ENCODE data around the gene AMER3.

The AMER3 gene

GRCh38 chr2:130749078-130749477, 6.3 kb upstream of the AMER3 start:
- no peaks in the 10 kb centered on the region for H3K4me1 ChIP-seq (ENCODE audit: control insufficient read depth, insufficient read depth, low read length, poor library complexity, severe bottlenecking)
- no peaks in the 10 kb centered on the region for H3K36me3 ChIP-seq (ENCODE audit: control insufficient read depth, insufficient read depth, low read length)
- DNase-seq = no peak
- no peaks in the 10 kb centered on the region for H3K27me3 ChIP-seq (replicated peaks; ENCODE audit: control insufficient read depth, insufficient read depth, low read length, poor library complexity, severe bottlenecking)
- H3K27ac ChIP-seq (ENCODE audit: insufficient read depth, low read length, poor library complexity, severe bottlenecking) = no peak overlapping the region
- no peak overlapping the region for H3K4me3 ChIP-seq (ENCODE audit: insufficient read depth, low read depth, low read length, poor library complexity, severe bottlenecking)
- no peaks in the 10 kb centered on the region for H3K9me3 ChIP-seq (ENCODE audit: control insufficient read depth, low read length)

- no peak overlapping the region for H3K4me3 ChIP-seq (ENCODE audit: insufficient read depth, low read depth, low read length, poor library complexity, severe bottlenecking)
- H3K9me3 ChIP-seq (ENCODE audit: control insufficient read depth, low read length) = no peaks in the 10 kb centered on the region
- H3K27me3 ChIP-seq (replicated peaks; ENCODE audit: control insufficient read depth, insufficient read depth, low read length, poor library complexity, severe bottlenecking) = no peaks in the 10 kb centered on the region
- no peaks in the 10 kb centered on the region for H3K4me1 ChIP-seq (ENCODE audit: control insufficient read depth, insufficient read depth, low read length, poor library complexity, severe bottlenecking)
- H3K27ac ChIP-seq (ENCODE audit: insufficient read depth, low read length, poor library complexity, severe bottlenecking) = no peak overlapping the region
- H3K36me3 ChIP-seq (ENCODE audit: control insufficient read depth, insufficient read depth, low read length) = no peaks in the 10 kb centered on the region
- no peak for DNase-seq
Measured at GRCh38 chr2:130749641-130750040, 5.7 kb upstream of the AMER3 start.

DNA sequence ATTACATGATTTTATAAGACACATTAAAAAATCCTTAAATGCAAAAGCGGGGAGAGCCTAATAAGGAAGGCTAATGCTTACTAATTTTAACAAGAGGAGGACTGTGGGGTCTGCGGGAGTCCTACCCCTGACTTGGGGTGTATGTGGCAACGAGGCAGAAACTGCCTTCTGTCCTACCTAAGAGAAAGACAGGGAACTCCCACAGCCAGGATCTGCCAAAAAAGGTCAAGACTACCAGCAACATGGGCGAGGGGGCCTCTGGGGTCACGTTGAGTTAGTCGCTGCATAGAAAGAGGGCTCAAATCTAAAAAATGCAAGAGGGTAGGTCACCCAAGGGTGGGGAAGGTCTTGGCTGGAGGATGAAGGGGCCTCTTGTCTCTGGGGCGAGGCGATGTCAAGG, 529 bp upstream of the AMER3 start:
- no peak for DNase-seq
- Histone ChIP-seq H3K4me3 (ENCODE audit: insufficient read depth, low read depth, low read length, poor library complexity, severe bottlenecking) (no peak overlapping the region), H3K27ac (ENCODE audit: insufficient read depth, low read length, poor library complexity, severe bottlenecking) (no peak overlapping the region), H3K27me3 (replicated peaks; ENCODE audit: control insufficient read depth, insufficient read depth, low read length, poor library complexity, severe bottlenecking) (peaks cover 21% of the 10 kb centered on the region), H3K9me3 (ENCODE audit: control insufficient read depth, low read length) (no peaks in the 10 kb centered on the region), H3K36me3 (ENCODE audit: control insufficient read depth, insufficient read depth, low read length) (no peaks in the 10 kb centered on the region), H3K4me1 (ENCODE audit: control insufficient read depth, insufficient read depth, low read length, poor library complexity, severe bottlenecking) (peaks cover 3% of the 10 kb centered on the region)

GRCh38 chr2:130756053-130756873, 923 bp downstream of the AMER3 start:
- H3K27me3 ChIP-seq (replicated peaks; ENCODE audit: control insufficient read depth, insufficient read depth, low read length, poor library complexity, severe bottlenecking) = peaks cover 21% of the 10 kb centered on the region
- no peak overlapping the region for H3K27ac ChIP-seq (ENCODE audit: insufficient read depth, low read length, poor library complexity, severe bottlenecking)
- peaks cover 3% of the 10 kb centered on the region for H3K4me1 ChIP-seq (ENCODE audit: control insufficient read depth, insufficient read depth, low read length, poor library complexity, severe bottlenecking)
- H3K9me3 ChIP-seq (ENCODE audit: control insufficient read depth, low read length) = no peaks in the 10 kb centered on the region
- no peak overlapping the region for H3K4me3 ChIP-seq (ENCODE audit: insufficient read depth, low read depth, low read length, poor library complexity, severe bottlenecking)
- no peak for DNase-seq
- H3K36me3 ChIP-seq (ENCODE audit: control insufficient read depth, insufficient read depth, low read length) = no peaks in the 10 kb centered on the region

DNA sequence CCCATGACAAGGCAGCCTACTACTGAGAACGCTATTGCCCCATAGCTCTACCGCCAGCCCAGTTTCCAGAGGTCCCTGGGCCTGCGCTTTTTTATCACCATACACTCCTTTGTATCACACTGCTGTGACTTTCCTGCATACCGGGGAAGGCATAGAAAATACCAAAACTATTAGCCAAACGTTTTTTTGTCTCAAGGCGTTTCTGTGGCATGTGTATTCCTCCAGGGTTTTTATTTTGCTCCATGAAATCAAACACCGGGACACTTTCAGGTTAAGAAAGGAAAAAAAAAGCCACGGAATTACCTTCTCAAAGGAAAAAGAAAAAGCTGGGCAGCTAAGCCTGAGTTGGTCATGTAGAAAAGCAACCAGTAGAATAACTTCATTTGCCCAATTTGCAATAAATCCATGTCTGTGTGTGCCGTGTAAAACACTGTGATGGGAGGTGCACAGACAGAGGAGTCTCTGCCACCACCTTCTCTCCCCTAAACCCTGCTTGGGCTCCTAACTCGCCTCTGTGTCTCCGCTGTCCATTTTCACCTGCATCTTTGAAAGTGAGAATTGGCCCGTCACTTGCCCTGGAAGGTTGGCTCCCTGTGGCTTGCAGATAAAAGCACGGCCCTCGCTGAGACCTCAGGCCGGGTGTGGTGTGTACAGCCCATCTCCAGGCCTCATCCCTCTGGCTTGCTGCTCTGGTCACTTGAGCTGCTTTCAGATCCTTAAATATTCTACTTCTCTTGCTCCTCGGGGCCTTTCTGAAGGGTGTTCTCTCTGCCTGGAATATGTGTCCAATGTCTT, 1.7 kb downstream of the AMER3 start:
- H3K27me3 ChIP-seq (replicated peaks; ENCODE audit: control insufficient read depth, insufficient read depth, low read length, poor library complexity, severe bottlenecking) = peaks cover 21% of the 10 kb centered on the region
- no peaks in the 10 kb centered on the region for H3K36me3 ChIP-seq (ENCODE audit: control insufficient read depth, insufficient read depth, low read length)
- no peak for DNase-seq
- H3K9me3 ChIP-seq (ENCODE audit: control insufficient read depth, low read length) = no peaks in the 10 kb centered on the region
- H3K27ac ChIP-seq (ENCODE audit: insufficient read depth, low read length, poor library complexity, severe bottlenecking) = no peak overlapping the region
- H3K4me3 ChIP-seq (ENCODE audit: insufficient read depth, low read depth, low read length, poor library complexity, severe bottlenecking) = no peak overlapping the region
- peaks cover 3% of the 10 kb centered on the region for H3K4me1 ChIP-seq (ENCODE audit: control insufficient read depth, insufficient read depth, low read length, poor library complexity, severe bottlenecking)

- no peak for DNase-seq
- peaks cover 3% of the 10 kb centered on the region for H3K4me1 ChIP-seq (ENCODE audit: control insufficient read depth, insufficient read depth, low read length, poor library complexity, severe bottlenecking)
- no peaks in the 10 kb centered on the region for H3K36me3 ChIP-seq (ENCODE audit: control insufficient read depth, insufficient read depth, low read length)
- H3K27me3 ChIP-seq (replicated peaks; ENCODE audit: control insufficient read depth, insufficient read depth, low read length, poor library complexity, severe bottlenecking) = peaks cover 19% of the 10 kb centered on the region
- H3K27ac ChIP-seq (ENCODE audit: insufficient read depth, low read length, poor library complexity, severe bottlenecking) = no peak overlapping the region
- H3K4me3 ChIP-seq (ENCODE audit: insufficient read depth, low read depth, low read length, poor library complexity, severe bottlenecking) = no peak overlapping the region
- H3K9me3 ChIP-seq (ENCODE audit: control insufficient read depth, low read length) = no peaks in the 10 kb centered on the region
Measured at GRCh38 chr2:130759906-130760753, 4.8 kb downstream of the AMER3 start.

GRCh38 chr2:130760754-130761751, 5.7 kb downstream of the AMER3 start:
- no peak overlapping the region for H3K4me3 ChIP-seq (ENCODE audit: insufficient read depth, low read depth, low read length, poor library complexity, severe bottlenecking)
- no peak overlapping the region for H3K27ac ChIP-seq (ENCODE audit: insufficient read depth, low read length, poor library complexity, severe bottlenecking)
- no peaks in the 10 kb centered on the region for H3K36me3 ChIP-seq (ENCODE audit: control insufficient read depth, insufficient read depth, low read length)
- no peaks in the 10 kb centered on the region for H3K9me3 ChIP-seq (ENCODE audit: control insufficient read depth, low read length)
- DNase-seq = no peak
- H3K4me1 ChIP-seq (ENCODE audit: control insufficient read depth, insufficient read depth, low read length, poor library complexity, severe bottlenecking) = no peaks in the 10 kb centered on the region
- peaks cover 12% of the 10 kb centered on the region for H3K27me3 ChIP-seq (replicated peaks; ENCODE audit: control insufficient read depth, insufficient read depth, low read length, poor library complexity, severe bottlenecking)

GRCh38 chr2:130762031-130762909, 6.9 kb downstream of the AMER3 start:
- Histone ChIP-seq H3K4me3 (ENCODE audit: insufficient read depth, low read depth, low read length, poor library complexity, severe bottlenecking) (no peak overlapping the region), H3K36me3 (ENCODE audit: control insufficient read depth, insufficient read depth, low read length) (no peaks in the 10 kb centered on the region), H3K4me1 (ENCODE audit: control insufficient read depth, insufficient read depth, low read length, poor library complexity, severe bottlenecking) (no peaks in the 10 kb centered on the region), H3K9me3 (ENCODE audit: control insufficient read depth, low read length) (no peaks in the 10 kb centered on the region), H3K27me3 (replicated peaks; ENCODE audit: control insufficient read depth, insufficient read depth, low read length, poor library complexity, severe bottlenecking) (peaks cover 3% of the 10 kb centered on the region), H3K27ac (ENCODE audit: insufficient read depth, low read length, poor library complexity, severe bottlenecking) (no peak overlapping the region)
- DNase-seq = no peak

Measured in effector memory CD4-positive, alpha-beta T cell (primary cell).